OCI-LY1 (cell line): ENCODE results near the gene SEMA3B.

Source experiments
- EZH2 ChIP-seq: fragments of 200-600 bp; sonication (generic), shearing (Covaris generic); IDR thresholded peaks from 2 replicates; pipeline ENCODE4 v1.8.0; 2017; ENCODE audit warnings: borderline replicate concordance, mixed run types, mild to moderate bottlenecking, antibody characterized with exemption, low read length, moderate library complexity, mixed read lengths
- TF ChIP-seq, protein P1 (sequence below): fragments of 200-600 bp; sonication (generic), shearing (Covaris generic); IDR thresholded peaks from 2 replicates; pipeline ENCODE4 v1.5.1; 2017; ENCODE audit warnings: mild to moderate bottlenecking, antibody characterized with exemption, low read length, moderate library complexity, mixed read lengths

DNA sequence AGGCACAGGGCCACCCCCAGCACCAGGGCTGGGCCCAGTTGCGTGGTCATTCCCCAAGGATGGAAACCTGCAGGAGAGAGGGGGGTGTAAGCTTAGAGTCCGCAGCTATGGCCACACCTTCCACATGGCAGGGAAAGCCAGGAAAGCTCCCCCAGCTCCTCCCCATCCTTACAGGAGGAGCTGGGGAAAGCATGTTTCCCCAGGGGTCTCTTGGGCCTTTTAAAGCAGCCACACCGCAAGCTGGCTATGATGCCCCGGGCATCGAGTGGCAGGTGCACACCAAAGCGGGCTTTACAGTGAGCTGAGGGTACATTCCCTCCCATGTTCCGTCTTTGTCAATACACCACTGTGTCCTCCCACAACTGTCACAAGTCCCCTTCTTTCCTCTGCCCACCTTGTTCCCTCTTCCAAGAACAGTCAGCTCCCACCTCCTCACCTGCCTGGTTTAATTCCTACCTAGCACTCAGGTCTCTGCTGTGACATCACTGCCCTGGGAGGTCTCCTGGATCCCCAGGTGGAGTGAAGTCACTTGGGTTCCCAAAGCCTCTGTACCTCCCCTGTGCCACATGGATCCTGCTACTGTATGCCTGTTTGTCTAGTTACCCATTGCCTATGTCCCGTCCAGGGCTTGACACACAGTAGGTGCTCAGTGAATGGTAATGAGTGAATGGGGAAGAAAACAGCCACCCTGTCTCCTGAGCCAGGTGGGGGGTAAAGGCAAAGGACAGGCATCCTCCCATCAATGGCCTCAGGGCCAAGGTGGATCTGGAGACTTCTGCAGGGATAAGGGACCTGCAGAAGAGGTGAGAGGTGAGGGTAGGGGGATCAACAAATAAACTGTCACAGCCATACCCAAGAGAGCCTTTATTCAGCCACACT is 26.8 kb downstream of the SEMA3B start:
- TF ChIP-seq, protein P1, sequence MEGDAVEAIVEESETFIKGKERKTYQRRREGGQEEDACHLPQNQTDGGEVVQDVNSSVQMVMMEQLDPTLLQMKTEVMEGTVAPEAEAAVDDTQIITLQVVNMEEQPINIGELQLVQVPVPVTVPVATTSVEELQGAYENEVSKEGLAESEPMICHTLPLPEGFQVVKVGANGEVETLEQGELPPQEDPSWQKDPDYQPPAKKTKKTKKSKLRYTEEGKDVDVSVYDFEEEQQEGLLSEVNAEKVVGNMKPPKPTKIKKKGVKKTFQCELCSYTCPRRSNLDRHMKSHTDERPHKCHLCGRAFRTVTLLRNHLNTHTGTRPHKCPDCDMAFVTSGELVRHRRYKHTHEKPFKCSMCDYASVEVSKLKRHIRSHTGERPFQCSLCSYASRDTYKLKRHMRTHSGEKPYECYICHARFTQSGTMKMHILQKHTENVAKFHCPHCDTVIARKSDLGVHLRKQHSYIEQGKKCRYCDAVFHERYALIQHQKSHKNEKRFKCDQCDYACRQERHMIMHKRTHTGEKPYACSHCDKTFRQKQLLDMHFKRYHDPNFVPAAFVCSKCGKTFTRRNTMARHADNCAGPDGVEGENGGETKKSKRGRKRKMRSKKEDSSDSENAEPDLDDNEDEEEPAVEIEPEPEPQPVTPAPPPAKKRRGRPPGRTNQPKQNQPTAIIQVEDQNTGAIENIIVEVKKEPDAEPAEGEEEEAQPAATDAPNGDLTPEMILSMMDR: no peak
- no peak for TF ChIP-seq EZH2
